Measurements from ENCODE around the gene PABPC1L.
"Not testable (repeated sequence)": the region's sequence is repeated elsewhere in the genome, so short reads cannot be mapped to it uniquely, and the experiment has no call there.

The PABPC1L gene

GRCh38 chr20:44909872-44910689 lies at the start of gene PABPC1L:
TSS of gene PABPC1L (plus strand) at chr20:44910060. CDS start at chr20:44910144, 84 bp downstream.
- peak; percentile 81 for DNase-seq (ENCODE audit: low read depth)

GRCh38 chr20:44861531-44862006 lies 48.3 kb upstream of the PABPC1L start:
- peak; percentile 23 for DNase-seq (ENCODE audit: low read depth)

GRCh38 chr20:44862286-44862685 lies 47.6 kb upstream of the PABPC1L start:
- no peak for DNase-seq (ENCODE audit: low read depth)

GRCh38 chr20:44863365-44864084 lies 46.3 kb upstream of the PABPC1L start:
- not testable (repeated sequence) for DNase-seq (ENCODE audit: low read depth)

GRCh38 chr20:44864493-44864892 lies 45.4 kb upstream of the PABPC1L start:
- DNase-seq (ENCODE audit: low read depth): not testable (repeated sequence)

- DNase-seq (ENCODE audit: low read depth): no peak
Measured at GRCh38 chr20:44866703-44867335, 43.0 kb upstream of the PABPC1L start.

GRCh38 chr20:44869471-44869870 lies 40.4 kb upstream of the PABPC1L start:
- no peak for DNase-seq (ENCODE audit: low read depth)

GRCh38 chr20:44882360-44882759 lies 27.5 kb upstream of the PABPC1L start:
- DNase-seq (ENCODE audit: low read depth): not testable (repeated sequence)

- no peak for DNase-seq (ENCODE audit: low read depth)
Measured at GRCh38 chr20:44883214-44883902, 26.5 kb upstream of the PABPC1L start.

GRCh38 chr20:44884907-44885391 lies 24.9 kb upstream of the PABPC1L start:
- no peak for DNase-seq (ENCODE audit: low read depth)

- peak; percentile 98 for DNase-seq (ENCODE audit: low read depth)
Measured at GRCh38 chr20:44885392-44886265, 24.2 kb upstream of the PABPC1L start, which contains the start of gene YWHAB. TSS of gene YWHAB (plus strand) at chr20:44885705. CDS start at chr20:44901534, 15,829 bp downstream.

- DNase-seq (ENCODE audit: low read depth): no peak
Measured at GRCh38 chr20:44886266-44886651, 23.6 kb upstream of the PABPC1L start.

- DNase-seq (ENCODE audit: low read depth): peak; percentile 9
Measured at GRCh38 chr20:44886828-44887227, 23.0 kb upstream of the PABPC1L start.

GRCh38 chr20:44887466-44887865 lies 22.4 kb upstream of the PABPC1L start:
- DNase-seq (ENCODE audit: low read depth): no peak

GRCh38 chr20:44888226-44889103 lies 21.4 kb upstream of the PABPC1L start:
- peak; percentile 36 for DNase-seq (ENCODE audit: low read depth)

GRCh38 chr20:44891826-44892225 lies 18.0 kb upstream of the PABPC1L start:
- DNase-seq (ENCODE audit: low read depth): no peak

GRCh38 chr20:44894959-44895358 lies 14.9 kb upstream of the PABPC1L start:
- no peak for DNase-seq (ENCODE audit: low read depth)

- peak; percentile 55 for DNase-seq (ENCODE audit: low read depth)
Measured at GRCh38 chr20:44896583-44896982, 13.3 kb upstream of the PABPC1L start.

- DNase-seq (ENCODE audit: low read depth): no peak
Measured at GRCh38 chr20:44897133-44897532, 12.7 kb upstream of the PABPC1L start.
